SK-N-MC (cell line): Measurements from ENCODE around the gene MALRD1.

ENCODE experiments used
- EZH2 ChIP-seq: fragments of 200-600 bp; sonication (generic); IDR thresholded peaks from one replicate; pipeline ENCODE4 v1.6.1; 2017; ENCODE audit warnings: antibody characterized with exemption
- POLR2AphosphoS5 ChIP-seq: IDR thresholded peaks from 2 replicates; pipeline ENCODE4 v1.6.1; 2012; ENCODE audit warnings: mild to moderate bottlenecking, low read depth, low read length, borderline replicate concordance

DNA sequence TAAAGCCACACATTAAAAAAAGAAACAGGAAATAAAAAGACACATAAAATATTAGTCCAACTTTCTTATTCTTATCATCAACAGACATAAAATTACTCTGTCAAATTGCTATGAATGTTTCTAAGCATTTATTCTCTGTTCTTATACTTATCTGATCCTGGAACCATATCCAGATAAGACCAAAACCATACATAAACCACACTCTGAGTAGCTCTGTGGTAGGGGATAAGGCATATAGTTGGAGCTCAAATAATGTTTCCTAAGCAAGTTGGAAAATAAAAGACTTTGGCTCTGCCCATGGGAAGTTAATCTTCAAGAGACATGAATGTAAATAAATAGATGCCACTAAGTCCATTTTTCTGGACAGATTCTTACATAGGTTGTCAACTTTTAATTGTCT, 664.6 kb downstream of the MALRD1 start:
- TF ChIP-seq POLR2AphosphoS5 (no peak), EZH2 (no peak)
